Adrenal gland (tissue), 12 donors: ENCODE measurements around the gene RNU6-7. TPM values are rescaled to one million over a fixed set of nuclear protein-coding genes. Genes with fewer than 3 reads are reported as not detected.

Experiments
- DNase-seq, 7 donors: peaks; one replicate each; pipeline ENCODE4 v3.0.0-alpha.2; 2019 to 2020
- H3K27ac ChIP-seq, 5 donors: fragments of 200-600 bp; sonication (generic) in 4 of 5; 1 replicate in 3 of 5; 2 replicates in 2 of 5; pipeline versions ENCODE4 v1.5.1 to v1.8.0; 2016 to 2020; ENCODE audit warnings: mild to moderate bottlenecking in 1 of 5
- H3K27me3 ChIP-seq: fragments of 200-600 bp; 2 replicates; pipeline ENCODE4 v1.8.0; 2021
- H3K36me3 ChIP-seq, 2 donors: fragments of 200-600 bp; replicated peaks in 1 of 2; 1 replicate in 1 of 2; 2 replicates in 1 of 2; pipeline versions ENCODE4 v1.5.1 to v1.8.0; 2018 to 2022
- H3K4me1 ChIP-seq, 2 donors: fragments of 200-600 bp; replicated peaks in 1 of 2; 1 replicate in 1 of 2; 2 replicates in 1 of 2; pipeline versions ENCODE4 v1.5.1 to v1.8.0; 2018 to 2021
- H3K4me3 ChIP-seq, 4 donors: fragments of 200-600 bp; sonication (generic) in 3 of 4; one replicate each; pipeline ENCODE4 v1.5.1; 2016 to 2018
- H3K9me3 ChIP-seq, 3 donors: fragments of 200-600 bp; sonication (generic) in 1 of 3; replicated peaks in 1 of 3; 1 replicate in 2 of 3; 2 replicates in 1 of 3; pipeline versions ENCODE4 v1.5.1 to v1.8.0; 2016 to 2021
- POLR2A ChIP-seq, 2 donors: fragments of 450-650 bp; IDR thresholded peaks; one replicate each; pipeline ENCODE4 v1.6.1; 2017; ENCODE audit warnings: antibody characterized with exemption in 2 of 2, mild to moderate bottlenecking in 2 of 2, moderate library complexity in 1 of 2
- WGBS, 4 donors: extraction: QIAGEN DNeasy Blood & Tissue Kit in 2 of 4; methylation state at CpG; one replicate each; pipeline versions ENCODE4 v1.1.5 to v1.1.7; 2013 to 2017; 5-methylcytosine and 5-hydroxymethylcytosine counted together
- intact Hi-C, 2 donors: fragments of 100-400 bp; cut with DNase I; formaldehyde crosslinking; loops; one replicate each; pipeline versions ENCODE4 v1.14.1 to v1.15.0; 2022 to 2023
- polyA plus RNA-seq, 3 donors: library from polyadenylated mRNA; stranded (reverse); fragments of 200-250 nt in 2 of 3; fragments of 350-450 nt in 1 of 3; fragmentation: Illumina TruSeq in 1 of 3; extraction: RNeasy Lipid Tissue Mini Kit (QIAGEN cat#74804) in 1 of 3; gene quantifications; one replicate each; pipeline ENCODE4 v1.2.3, GENCODE V29; 2013 to 2014
- total RNA-seq, 9 donors: library from RNA; depleted of rRNA in 4 of 9; stranded (reverse); fragments of >200 nt in 4 of 9; fragments of 120-200 nt in 1 of 9; fragmentation: NEBNext Ultra II Directional in 1 of 9; extraction: Animal tissue kit (Norgen Biotek cat#: 25700) in 1 of 9; gene quantifications; one replicate each; pipeline versions ENCODE4 v1.1.0 to v1.2.4, GENCODE V29; 2013 to 2023
- TF ChIP-seq, protein P1 (sequence below), 6 experiments: fragments of 450-650 bp in 4 of 6; fragments of 200-600 bp in 2 of 6; sonication (generic) in 1 of 6; IDR thresholded peaks; 1 replicate in 5 of 6; 2 replicates in 1 of 6; pipeline versions ENCODE4 v1.5.1 to v1.8.0; 2016 to 2021; ENCODE audit warnings: antibody characterized with exemption in 6 of 6, mild to moderate bottlenecking in 2 of 6, moderate library complexity in 1 of 6
- donor health status: healthy with polysubstance abuse.
- donor health status: Bipolar disorder and iron deficiency.
- donor health status: DM: yes; HTN: yes; CAD: no.
- donor health status: DM: no; HTN: no; CAD: no.
- donor health status: DM: no; HTN: no; CAD: no.
- donor health status: DM: yes; HTN: yes; CAD: no.

The RNU6-7 gene
- total and polyA plus RNA-seq, 12 donors: not detected

- no peaks in the 10 kb centered on the region for H3K4me1 ChIP-seq
- H3K27ac ChIP-seq: no peak overlapping the region
- intact Hi-C loops: no loop called here
- H3K36me3 ChIP-seq: no peaks in the 10 kb centered on the region
- no peaks in the 10 kb centered on the region for H3K9me3 ChIP-seq
- no peaks in the 10 kb centered on the region for H3K27me3 ChIP-seq
- no peak for TF ChIP-seq POLR2A (IDR thresholded peaks at IDR 0.05)
- TF ChIP-seq, protein P1, sequence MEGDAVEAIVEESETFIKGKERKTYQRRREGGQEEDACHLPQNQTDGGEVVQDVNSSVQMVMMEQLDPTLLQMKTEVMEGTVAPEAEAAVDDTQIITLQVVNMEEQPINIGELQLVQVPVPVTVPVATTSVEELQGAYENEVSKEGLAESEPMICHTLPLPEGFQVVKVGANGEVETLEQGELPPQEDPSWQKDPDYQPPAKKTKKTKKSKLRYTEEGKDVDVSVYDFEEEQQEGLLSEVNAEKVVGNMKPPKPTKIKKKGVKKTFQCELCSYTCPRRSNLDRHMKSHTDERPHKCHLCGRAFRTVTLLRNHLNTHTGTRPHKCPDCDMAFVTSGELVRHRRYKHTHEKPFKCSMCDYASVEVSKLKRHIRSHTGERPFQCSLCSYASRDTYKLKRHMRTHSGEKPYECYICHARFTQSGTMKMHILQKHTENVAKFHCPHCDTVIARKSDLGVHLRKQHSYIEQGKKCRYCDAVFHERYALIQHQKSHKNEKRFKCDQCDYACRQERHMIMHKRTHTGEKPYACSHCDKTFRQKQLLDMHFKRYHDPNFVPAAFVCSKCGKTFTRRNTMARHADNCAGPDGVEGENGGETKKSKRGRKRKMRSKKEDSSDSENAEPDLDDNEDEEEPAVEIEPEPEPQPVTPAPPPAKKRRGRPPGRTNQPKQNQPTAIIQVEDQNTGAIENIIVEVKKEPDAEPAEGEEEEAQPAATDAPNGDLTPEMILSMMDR (IDR thresholded peaks at IDR 0.05): no peak
- no peak for DNase-seq
- H3K4me3 ChIP-seq: no peak overlapping the region
Observed at GRCh38 chr14:32186248-32186647, 15.6 kb upstream of the RNU6-7 start.

- Histone ChIP-seq H3K36me3 (no peaks in the 10 kb centered on the region), H3K4me3 (no peak overlapping the region), H3K27ac (no peak overlapping the region), H3K4me1 (no peaks in the 10 kb centered on the region), H3K9me3 (no peaks in the 10 kb centered on the region), H3K27me3 (no peaks in the 10 kb centered on the region)
- TF ChIP-seq POLR2A (IDR thresholded peaks at IDR 0.05): no peak
- TF ChIP-seq, protein P1 (IDR thresholded peaks at IDR 0.05): no peak
- WGBS, 4 donors: 62 to 87% (median 76%) methylated on average over 1 of the region's 1 CpG
- intact Hi-C loops: no loop called here
- no peak for DNase-seq
Observed at GRCh38 chr14:32189811-32190210, 12.0 kb upstream of the RNU6-7 start.

- no peaks in the 10 kb centered on the region for H3K27me3 ChIP-seq
- TF ChIP-seq, protein P1 (IDR thresholded peaks at IDR 0.05): no peak
- no peak for TF ChIP-seq POLR2A (IDR thresholded peaks at IDR 0.05)
- intact Hi-C loops: no loop called here
- no peak for DNase-seq
- H3K27ac ChIP-seq: no peak overlapping the region
- H3K4me3 ChIP-seq: no peak overlapping the region
- 39 to 63% (median 45%) methylated on average over 3 of the region's 3 CpGs for WGBS, 4 donors
- H3K36me3 ChIP-seq: no peaks in the 10 kb centered on the region
- H3K9me3 ChIP-seq: no peaks in the 10 kb centered on the region
- H3K4me1 ChIP-seq: no peaks in the 10 kb centered on the region
Observed at GRCh38 chr14:32190673-32191072, 11.2 kb upstream of the RNU6-7 start.

- DNase-seq: no peak
- Histone ChIP-seq H3K9me3 (no peaks in the 10 kb centered on the region), H3K4me1 (no peaks in the 10 kb centered on the region), H3K4me3 (no peak overlapping the region), H3K27ac (no peak overlapping the region), H3K36me3 (no peaks in the 10 kb centered on the region), H3K27me3 (no peaks in the 10 kb centered on the region)
- intact Hi-C loops: no loop called here
- WGBS, 4 donors: 66 to 75% (median 71%) methylated on average over 2 of the region's 2 CpGs
- TF ChIP-seq, protein P1 (IDR thresholded peaks at IDR 0.05): no peak
- TF ChIP-seq POLR2A (IDR thresholded peaks at IDR 0.05): no peak
Observed at GRCh38 chr14:32192712-32193373, 9.0 kb upstream of the RNU6-7 start.
